Retina (tissue), 1 donor: ENCODE measurements around the gene MARCHF7.
"Not testable (repeated sequence)": the region's sequence is repeated elsewhere in the genome, so short reads cannot be mapped to it uniquely, and the experiment has no call there.

Experiments used
- DNase-seq: peaks from one replicate; pipeline ENCODE4 v3.0.0-alpha.2; 2016

The MARCHF7 gene

GRCh38 chr2:159712143-159712928 is at the start of gene MARCHF7:
MARCHF7 (plus strand) TSS chr2:159712506; CDS start chr2:159729023, 16,517 bp downstream.
- DNase-seq: peak; percentile 99

GRCh38 chr2:159667423-159667822 is 44.9 kb upstream of the MARCHF7 start:
- not testable (repeated sequence) for DNase-seq

- DNase-seq: no peak
These were observed 41.3 kb upstream of the MARCHF7 start for GRCh38 chr2:159671047-159671446.

- no peak for DNase-seq
These were observed 34.7 kb upstream of the MARCHF7 start for GRCh38 chr2:159677654-159678053.

GRCh38 chr2:159680692-159681091 is 31.6 kb upstream of the MARCHF7 start:
- no peak for DNase-seq

GRCh38 chr2:159683817-159684216 is 28.5 kb upstream of the MARCHF7 start:
- no peak for DNase-seq

GRCh38 chr2:159684796-159685195 is 27.5 kb upstream of the MARCHF7 start:
- no peak for DNase-seq

GRCh38 chr2:159694500-159695040 is 17.7 kb upstream of the MARCHF7 start:
- no peak for DNase-seq

- no peak for DNase-seq
These were observed 16.4 kb upstream of the MARCHF7 start for GRCh38 chr2:159695795-159696448.

GRCh38 chr2:159703491-159703890 is 8.8 kb upstream of the MARCHF7 start:
- DNase-seq: no peak

- no peak for DNase-seq
These were observed 5.8 kb upstream of the MARCHF7 start for GRCh38 chr2:159706385-159706980.

- DNase-seq: no peak
These were observed 4.1 kb upstream of the MARCHF7 start for GRCh38 chr2:159708066-159708760.

- DNase-seq: no peak
These were observed 1.6 kb upstream of the MARCHF7 start for GRCh38 chr2:159710601-159711180.

- no peak for DNase-seq
These were observed 654 bp upstream of the MARCHF7 start for GRCh38 chr2:159711562-159712142.

- no peak for DNase-seq
These were observed 669 bp downstream of the MARCHF7 start for GRCh38 chr2:159712929-159713420.

- DNase-seq: no peak
These were observed 1.4 kb downstream of the MARCHF7 start for GRCh38 chr2:159713631-159714246.

GRCh38 chr2:159714247-159714930 is 2.1 kb downstream of the MARCHF7 start:
- no peak for DNase-seq

- no peak for DNase-seq
These were observed 3.1 kb downstream of the MARCHF7 start for GRCh38 chr2:159715451-159715850.

GRCh38 chr2:159716409-159716808 is 4.1 kb downstream of the MARCHF7 start:
- not testable (repeated sequence) for DNase-seq

GRCh38 chr2:159716857-159717256 is 4.6 kb downstream of the MARCHF7 start:
- no peak for DNase-seq

- no peak for DNase-seq
These were observed 8.4 kb downstream of the MARCHF7 start for GRCh38 chr2:159720676-159721075.
